Adipose tissue (tissue), 3 donors: Measurements from ENCODE around the gene PRKAG2. TPM values are rescaled to one million over a fixed set of nuclear protein-coding genes. Genes with fewer than 3 reads are reported as not detected.

ENCODE experiments used
- H3K27ac ChIP-seq: one replicate; pipeline ENCODE4 v1.5.1; 2013; ENCODE audit warnings: low read depth, low read length
- WGBS, 3 donors: extraction: QIAGEN DNeasy Blood & Tissue Kit; methylation state at CpG; one replicate each; pipeline ENCODE4 v1.1.7; 2013; 5-methylcytosine and 5-hydroxymethylcytosine counted together
- polyA plus RNA-seq, 3 donors: library from polyadenylated mRNA; stranded (reverse); fragments of 200-250 nt; gene quantifications; one replicate each; pipeline ENCODE4 v1.2.3, GENCODE V29; 2013
- donor health status: healthy with polysubstance abuse.
- donor health status: Bipolar disorder and iron deficiency.
- donor health status: healthy.

Gene PRKAG2
- polyA plus RNA-seq, 3 donors, result 8.1 to 23.1 (median 22.2) TPM

DNA sequence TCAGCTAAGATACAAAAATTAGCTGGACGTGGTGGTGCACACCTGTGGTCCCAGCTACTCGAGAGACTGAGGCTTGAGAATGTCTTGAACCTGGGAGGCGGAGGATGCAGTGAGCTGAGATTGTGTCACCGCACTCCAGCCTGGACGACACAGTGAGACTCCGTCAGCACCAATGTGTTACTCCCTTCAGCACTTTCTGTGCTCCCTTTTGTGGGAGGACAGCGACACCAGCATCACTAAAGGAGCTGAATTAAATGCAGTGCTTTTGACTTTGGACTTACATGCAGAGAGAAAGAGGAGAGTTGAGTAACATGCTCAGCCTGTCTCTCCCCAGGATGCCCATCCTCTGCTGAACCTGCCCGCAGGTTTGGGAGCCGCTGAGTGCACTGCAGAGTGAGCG, 265.0 kb downstream of the PRKAG2 start:
- no peak overlapping the region for H3K27ac ChIP-seq
- WGBS, 3 donors, result 95 to 97% (median 96%) methylated on average over 10 of the region's 10 CpGs

DNA sequence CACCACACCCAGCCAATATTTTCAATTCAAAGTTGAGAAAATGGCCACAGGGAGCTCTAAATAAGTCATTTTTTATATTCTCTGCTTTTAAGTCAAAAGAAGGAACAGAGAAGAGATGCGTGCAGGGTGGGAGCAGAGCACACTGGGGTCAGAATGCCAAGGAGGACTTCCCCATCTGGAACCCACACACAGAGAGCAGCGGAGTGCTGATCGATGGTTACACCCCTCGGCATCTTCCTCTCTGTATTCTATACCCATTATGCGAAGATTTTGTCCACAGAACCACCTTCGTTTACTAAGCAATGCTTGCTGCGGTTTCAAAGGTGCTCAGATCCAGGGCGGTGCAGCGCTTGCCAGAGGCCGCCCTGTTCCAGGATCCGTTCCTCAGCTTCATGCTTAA, 265.9 kb downstream of the PRKAG2 start:
- H3K27ac ChIP-seq, result no peak overlapping the region
- 88 to 95% (median 89%) methylated on average over 11 of the region's 11 CpGs for WGBS, 3 donors

DNA sequence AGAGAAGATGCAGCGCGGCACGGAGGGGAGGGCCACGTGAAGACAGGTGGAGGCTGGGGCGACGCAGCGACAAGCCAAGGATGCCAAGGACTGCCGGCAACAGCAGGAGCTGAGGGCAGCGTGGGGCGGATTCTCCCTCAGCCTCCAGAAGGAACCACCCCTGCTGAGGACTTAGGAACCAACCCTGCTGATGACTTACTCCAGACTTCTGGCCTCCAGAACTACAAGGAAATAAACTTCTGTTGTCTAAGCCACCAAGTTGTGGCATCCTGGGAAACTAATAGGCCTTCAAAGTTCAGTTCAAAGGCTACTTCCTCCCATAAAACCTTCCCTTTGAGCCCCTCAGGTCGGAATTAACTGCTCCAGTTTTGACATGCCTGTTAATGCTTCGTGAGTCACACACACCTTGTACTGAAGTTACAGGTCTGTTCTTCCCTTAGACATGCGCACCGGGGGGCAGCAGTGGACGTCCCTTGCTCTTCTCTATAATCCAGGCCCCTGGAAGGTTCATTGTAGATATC, 268.8 kb downstream of the PRKAG2 start:
- H3K27ac ChIP-seq, result no peak overlapping the region
- 90 to 93% (median 93%) methylated on average over 15 of the region's 15 CpGs for WGBS, 3 donors

DNA sequence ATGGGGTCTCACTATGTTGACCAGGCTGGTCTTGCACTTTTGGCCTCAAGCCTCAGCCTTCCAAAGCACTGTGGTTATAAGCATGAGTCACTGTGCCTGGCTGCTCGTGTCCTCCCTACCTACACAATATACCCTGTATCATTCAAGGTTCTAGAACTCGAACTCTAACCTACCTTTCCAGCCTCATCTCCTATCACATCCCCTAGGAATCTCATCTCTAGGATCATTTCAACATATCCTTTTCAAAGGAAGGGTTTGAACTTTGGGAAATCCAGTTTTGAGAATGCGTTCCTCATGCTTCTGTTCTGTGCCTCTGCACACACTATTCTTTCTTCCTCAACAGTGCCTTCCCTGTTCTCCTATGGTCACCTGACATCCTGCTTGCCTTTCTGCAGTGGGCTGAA, 269.4 kb downstream of the PRKAG2 start:
- no peak overlapping the region for H3K27ac ChIP-seq
- WGBS, 3 donors, result 89 to 90% (median 89%) methylated on average over 3 of the region's 3 CpGs

DNA sequence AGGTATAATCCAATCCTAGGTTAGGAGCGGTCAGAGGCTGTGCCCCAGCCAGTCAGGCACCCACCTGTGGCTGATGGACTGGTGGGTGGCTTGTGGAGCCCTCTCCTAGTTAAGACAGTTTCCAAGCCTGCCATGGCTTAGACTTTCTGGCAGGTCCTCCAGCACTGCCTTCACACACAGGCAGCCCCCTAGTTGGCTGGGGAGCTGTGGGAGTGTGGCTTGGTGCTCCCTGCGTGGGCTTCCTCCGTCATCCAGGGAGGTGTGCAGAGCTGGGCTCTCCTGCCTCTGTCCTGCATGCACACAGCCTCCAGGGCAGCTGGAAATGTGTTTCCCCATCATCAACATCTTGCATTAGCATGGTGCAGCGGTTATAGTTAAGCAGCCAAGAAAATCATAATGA, 273.0 kb downstream of the PRKAG2 start:
- no peak overlapping the region for H3K27ac ChIP-seq
- WGBS, 3 donors, result 88 to 97% (median 95%) methylated on average over 4 of the region's 4 CpGs

DNA sequence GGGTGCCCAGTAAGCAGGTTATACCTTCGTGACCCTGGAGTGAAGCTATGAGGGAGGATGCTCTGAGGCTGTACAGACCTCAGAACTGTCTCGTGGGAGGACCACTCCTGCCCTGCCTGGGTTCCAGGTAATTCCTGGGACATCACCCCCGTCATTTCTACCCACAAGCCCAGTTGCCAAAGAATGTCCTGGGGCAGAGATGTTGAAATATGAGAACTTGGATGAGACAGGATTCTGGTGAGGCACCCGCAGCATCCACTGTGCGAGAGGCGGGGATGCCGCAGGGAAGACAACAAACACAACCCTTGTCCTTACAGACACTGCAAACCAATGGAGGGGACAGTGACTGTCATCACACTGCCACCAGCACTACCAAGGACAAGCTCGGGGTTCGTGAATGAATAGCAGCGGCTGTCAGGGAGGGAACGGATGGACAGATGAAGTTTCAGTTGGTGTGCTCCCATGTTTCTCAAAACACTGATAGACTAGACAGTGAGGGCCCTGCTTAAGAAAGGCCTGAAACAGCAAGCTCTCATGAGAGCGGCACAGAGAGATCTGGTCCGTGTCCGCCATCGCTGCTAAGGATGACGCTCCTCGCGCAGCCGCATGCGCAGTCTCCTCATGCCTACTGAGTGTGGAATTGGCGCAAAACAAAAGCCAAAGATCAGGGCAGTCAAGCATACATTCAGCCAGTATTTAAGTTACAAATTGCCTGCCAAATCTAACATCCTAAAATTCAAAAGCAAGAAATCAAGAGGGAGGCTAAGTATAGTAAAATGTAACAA, 275.2 kb downstream of the PRKAG2 start:
- H3K27ac ChIP-seq, result no peak overlapping the region
- 95 to 97% (median 97%) methylated on average over 21 of the region's 21 CpGs for WGBS, 3 donors

DNA sequence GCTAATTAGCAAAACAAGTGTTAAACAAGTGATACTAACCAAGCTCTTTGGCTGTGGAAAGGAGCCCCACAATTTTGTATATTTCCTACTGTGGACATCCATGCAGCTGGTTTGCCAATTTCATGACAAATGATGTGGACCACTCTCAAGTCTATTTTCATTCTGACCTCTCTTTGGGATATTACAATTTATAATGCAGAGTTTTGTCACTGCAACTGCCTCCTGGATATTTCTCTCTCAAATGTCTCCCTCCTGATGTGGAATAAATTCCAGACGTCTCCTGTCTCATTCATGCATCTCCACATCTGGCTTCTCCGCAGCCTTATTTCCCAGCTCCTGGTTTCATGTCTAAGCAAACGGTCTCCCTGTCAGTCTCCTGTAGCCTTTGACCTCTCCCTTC, 276.6 kb downstream of the PRKAG2 start:
- 65 to 82% (median 71%) methylated on average over 3 of the region's 3 CpGs for WGBS, 3 donors

DNA sequence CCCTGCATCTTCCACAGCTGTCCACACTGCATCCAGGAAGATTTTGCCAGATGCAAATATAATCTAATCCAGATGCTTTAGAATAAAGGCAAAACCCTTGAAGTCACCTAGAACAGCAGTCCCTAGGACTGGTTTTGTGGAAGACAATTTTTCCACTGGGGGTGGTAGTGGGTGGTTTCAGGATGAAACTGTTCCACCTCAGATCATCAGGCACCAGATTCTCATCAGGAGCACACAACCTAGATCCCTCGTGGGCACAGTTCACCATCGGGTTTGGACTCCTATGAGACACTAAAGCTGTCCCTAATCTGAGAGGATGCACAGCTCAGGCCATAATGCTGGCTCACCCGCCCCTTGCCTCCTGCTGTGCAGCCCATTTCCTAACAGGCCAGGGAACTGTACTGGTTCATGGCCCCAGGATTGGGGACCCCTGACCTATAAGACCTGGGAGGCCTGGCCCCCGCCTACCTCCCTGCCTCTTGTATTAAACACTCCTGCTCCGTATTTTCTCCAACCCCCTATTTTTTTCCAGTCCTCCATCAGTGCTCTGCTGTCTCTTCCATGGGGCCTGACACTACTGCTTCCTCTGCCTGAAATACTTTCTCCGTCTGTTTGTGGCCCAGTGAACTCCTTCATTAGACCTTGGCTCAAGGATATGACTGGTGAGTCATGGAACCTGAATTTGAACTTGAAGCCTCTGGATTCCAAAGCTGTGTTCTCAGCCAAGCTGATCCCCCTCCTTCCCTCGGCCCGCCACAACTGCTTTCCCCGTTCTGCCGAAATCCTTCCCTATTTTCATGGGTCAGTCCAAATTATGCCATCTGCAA, 277.3 kb downstream of the PRKAG2 start:
- 53 to 75% (median 54%) methylated on average over 10 of the region's 10 CpGs for WGBS, 3 donors
- H3K27ac ChIP-seq, result no peak overlapping the region

More for the DNA sequence above, 276.6 kb downstream of the PRKAG2 start:
- H3K27ac ChIP-seq, result no peak overlapping the region

DNA sequence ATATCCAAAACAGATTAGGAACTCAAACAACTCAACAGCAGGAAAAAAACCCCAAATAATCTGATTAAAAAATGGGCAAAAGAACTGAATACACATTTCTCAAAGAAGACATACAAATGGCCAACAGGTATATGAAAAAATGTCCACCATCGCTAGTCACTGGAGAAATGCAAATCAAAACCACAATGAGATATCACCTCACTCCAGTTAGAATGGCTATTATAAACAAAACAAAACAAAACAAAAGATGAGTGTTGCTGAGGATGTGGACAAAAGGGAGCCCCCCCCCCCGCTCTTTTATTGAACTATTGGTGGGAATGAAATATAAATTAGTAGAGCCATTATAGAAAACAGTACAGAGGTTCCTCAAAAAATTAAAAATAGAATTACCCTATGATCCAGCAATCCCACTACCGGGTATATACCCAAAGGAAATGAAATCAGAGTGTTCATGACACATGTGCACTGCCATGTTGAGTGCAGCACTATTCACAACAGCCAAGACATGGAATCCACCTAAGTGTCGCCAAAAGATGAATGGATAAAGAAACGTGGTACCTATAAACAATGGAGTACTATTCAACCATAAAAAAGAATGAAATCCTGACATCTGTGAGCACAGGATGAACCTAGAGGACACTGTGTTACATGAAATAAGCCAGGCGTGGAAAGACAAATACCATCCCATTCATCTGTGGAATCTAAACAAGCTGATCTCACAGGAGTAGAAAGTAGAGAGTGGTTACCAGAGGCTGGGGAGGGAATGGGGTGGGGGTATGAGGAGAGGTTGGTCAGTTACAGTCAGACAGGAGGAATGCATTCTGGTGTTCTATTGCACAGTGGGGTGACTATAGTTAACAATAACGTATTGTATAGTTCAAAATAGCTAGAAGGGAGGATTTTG, 279.1 kb downstream of the PRKAG2 start:
- no peak overlapping the region for H3K27ac ChIP-seq
- WGBS, 3 donors, result 89 to 91% (median 90%) methylated on average over 7 of the region's 7 CpGs

DNA sequence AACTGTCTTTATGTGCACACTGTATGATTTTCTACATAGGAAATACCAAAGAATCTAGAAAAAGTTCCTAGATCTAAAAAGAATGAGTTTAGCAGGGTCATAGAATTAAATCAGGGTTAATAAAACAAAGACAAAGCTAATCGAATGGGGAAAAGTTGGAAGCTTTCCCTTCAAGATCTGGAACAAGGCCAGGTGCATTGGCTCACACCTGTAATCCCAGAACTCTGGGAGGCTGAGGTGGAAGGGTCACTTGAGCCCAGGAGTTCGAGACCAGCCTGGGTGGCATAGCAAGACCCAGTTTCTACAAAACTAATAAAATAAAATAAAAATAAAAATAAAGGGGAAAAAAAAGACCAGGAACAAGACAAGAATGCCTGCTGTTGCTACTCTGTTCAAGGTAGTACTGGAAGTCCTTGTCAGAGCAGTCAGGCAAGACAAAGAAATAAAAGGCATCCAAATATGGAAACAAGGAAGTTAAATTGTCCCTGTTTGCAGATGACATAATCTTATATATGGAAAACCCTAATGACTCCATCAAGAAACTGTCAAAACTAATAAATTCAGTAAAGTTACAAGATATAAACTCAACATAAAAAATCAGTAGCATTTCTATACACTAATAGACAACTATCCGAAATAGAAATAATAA, 281.1 kb downstream of the PRKAG2 start:
- H3K27ac ChIP-seq, result no peak overlapping the region
- WGBS, 3 donors, result 55 to 79% (median 76%) methylated on average over 3 of the region's 3 CpGs

DNA sequence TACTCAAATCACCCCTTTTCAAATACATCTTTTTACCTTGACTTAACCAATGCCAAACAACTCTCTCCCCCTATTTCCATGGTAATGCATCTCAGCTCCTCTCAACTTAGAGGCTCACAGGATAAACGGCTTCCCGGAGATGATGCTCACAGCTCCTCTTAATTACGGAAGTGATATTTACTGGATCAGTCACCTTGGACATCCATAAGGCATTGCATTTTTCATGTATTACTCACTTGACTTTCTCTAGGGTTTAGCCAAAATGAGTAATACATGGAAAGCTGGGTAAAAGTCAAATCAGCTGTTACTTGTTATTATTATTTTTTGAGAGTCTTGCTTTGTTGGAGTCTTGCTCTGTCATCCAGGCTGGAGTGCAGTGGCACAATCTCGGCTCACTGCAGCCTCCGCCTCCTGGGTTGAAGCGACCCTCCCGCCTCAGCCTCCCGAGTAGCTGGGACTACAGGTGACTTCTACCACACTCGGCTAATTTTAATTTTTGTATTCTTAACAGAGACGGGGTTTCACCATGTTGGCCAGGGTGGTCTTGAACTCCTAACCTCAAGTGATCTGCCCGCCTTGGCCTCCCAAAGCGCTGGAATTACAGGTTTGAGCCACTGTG, 283.9 kb downstream of the PRKAG2 start:
- WGBS, 3 donors, result 85 to 94% (median 87%) methylated on average over 12 of the region's 12 CpGs
- H3K27ac ChIP-seq, result no peak overlapping the region

DNA sequence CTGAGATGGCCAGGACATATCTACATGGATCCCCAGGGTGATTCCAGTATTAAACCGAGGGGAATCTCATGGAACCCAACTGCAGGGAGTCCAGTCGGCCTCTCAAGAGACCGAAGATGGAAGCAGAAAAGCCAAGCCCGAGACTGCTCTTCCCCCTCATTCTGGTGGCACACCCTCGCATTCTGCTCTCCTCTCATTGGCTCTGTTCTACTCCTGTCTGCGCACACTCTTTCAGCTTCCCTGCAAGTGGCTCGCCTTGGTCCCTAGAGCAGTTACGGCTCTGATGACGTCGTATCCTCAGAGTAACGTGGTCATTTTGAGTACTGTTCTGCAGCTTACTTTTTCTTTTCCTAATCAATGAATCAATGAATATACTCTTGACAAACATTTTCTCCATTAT, 284.6 kb downstream of the PRKAG2 start:
- 91 to 96% (median 95%) methylated on average over 11 of the region's 11 CpGs for WGBS, 3 donors
- H3K27ac ChIP-seq, result no peak overlapping the region

DNA sequence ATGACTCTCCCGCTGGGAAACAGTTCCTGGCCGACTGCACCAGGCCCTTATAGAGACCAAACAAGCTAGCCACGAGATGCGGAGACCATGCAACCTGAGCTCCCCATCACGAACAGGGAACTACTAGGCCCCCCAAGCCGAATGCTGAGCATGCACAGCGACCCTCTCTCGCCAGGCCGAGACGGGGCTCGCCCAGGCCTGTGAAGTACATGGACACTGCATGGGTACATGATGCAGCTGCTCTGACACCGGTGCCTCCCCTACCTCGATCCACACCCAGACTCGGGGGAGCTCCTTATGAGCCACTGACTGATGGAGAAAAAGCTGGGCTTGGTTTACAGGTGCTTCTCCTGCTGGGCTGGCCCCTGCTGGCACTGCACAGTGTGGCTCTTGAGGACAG, 285.0 kb downstream of the PRKAG2 start:
- H3K27ac ChIP-seq, result no peak overlapping the region
- WGBS, 3 donors, result 87 to 94% (median 93%) methylated on average over 14 of the region's 14 CpGs

DNA sequence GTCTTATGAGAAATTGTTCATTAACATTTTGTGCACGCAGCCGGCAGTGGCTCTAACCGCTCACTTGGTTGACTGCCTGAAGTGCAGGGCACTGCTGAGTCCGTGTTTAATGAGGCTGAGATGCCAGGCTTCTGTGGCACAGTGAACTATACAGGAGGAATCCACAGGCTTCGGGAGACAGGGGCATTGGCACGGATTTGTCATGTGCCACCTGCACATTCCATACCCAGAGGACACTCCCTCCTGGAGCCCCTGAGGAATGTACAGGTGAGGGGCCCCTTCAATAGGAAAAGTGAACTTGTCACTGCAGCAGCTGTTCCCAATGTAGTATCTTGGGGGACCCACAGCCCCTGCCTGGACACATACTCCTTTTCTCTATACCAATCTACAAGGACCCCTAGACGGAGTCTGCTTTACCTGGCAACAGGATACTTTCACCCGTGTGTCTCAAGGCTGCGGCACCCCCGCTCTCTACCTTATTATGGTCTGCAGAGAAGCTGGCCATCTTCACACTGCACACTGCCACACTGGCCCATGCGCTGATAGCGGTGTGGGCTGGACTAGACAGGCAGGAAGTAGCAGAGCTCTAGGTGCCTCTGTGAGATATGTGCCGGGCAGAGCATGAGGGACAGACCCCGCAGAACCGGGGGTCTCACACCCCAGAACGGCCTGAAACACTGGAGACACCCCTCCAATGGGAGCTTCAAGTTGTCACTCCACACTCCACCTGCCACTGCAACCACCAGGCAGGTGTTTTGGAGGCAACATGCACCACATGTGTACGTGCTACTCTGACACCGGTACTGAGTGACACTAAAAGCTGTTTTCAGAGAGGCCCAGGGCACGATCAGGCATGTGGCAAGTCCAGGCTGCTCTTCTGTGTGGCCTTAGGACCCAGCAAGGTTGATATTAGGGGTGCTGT, 285.8 kb downstream of the PRKAG2 start:
- H3K27ac ChIP-seq, result no peak overlapping the region
- WGBS, 3 donors, result 83 to 94% (median 93%) methylated on average over 19 of the region's 19 CpGs

DNA sequence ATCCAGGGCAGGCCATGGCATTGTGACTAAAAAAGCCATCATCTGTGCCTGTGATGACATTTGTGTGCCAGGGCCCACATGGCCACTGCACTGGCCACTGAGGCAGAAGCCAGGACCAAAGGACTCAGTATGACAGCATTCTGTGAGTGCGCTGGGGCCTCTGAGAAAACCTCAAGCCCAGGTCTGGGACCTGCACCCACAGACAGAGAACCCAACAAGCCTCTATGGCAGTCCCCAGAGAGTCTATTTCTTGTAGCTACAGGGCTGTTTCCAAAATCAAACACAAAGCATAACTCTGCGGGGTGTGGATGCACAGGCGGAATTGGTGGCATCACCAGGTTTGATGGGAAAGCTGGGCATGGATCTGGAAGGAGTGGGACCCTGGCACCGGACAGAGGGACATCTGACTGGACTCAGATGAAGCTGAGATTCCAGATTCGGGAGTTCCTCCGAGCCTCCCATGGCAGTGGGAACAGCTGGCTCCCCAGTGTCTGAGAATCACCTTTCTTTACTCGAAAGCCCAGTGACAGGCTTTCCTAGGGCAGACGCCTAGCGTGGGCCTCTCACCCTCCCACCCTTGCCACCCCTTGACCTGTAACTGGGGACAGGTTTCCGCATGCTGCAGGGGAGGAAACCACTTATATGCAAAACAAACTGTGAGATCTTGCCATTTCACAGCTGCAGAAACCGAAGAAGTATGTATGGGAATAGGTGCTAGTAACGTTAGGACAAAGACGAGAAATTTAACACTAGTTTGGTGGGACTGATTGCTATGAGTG, 286.7 kb downstream of the PRKAG2 start:
- 85 to 95% (median 91%) methylated on average over 13 of the region's 13 CpGs for WGBS, 3 donors
- H3K27ac ChIP-seq, result no peak overlapping the region

DNA sequence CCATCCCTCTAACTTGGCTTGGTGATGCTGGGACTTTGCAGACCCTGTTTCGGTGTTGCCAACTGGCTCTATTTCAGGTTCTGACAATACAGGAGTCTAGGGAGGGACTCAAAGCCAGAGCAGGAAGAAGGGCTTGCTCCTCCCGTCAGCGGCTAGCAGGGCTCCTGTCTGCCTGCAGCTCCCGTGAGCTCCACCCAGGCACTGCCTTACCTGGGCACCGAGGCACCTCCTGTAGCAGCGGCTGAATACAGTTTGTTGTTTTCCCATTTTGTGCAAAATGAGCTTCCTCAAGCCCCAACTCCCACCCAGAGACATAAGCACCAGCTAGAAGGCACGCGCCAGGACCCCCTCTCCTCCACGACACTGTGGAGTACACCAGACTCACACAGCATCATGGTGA, 287.9 kb downstream of the PRKAG2 start:
- H3K27ac ChIP-seq, result no peak overlapping the region
- WGBS, 3 donors, result 98% methylated on average over 9 of the region's 9 CpGs
